ENCODE measurements around the gene CCDC86.

GRCh38 chr11:60825790-60826189, 16.1 kb upstream of the CCDC86 start:
- TF ChIP-seq POLR2AphosphoS5 (IDR thresholded peaks at IDR 0.05; ENCODE audit: low read depth, low read length) = no peak
- TF ChIP-seq EP300 (IDR thresholded peaks at IDR 0.05; ENCODE audit: borderline replicate concordance in 1 of 2, low read depth in 1 of 2, low read length in 1 of 2) = no peak
- no peak for TF ChIP-seq CTCF (IDR thresholded peaks at IDR 0.05)
- no peak for TF ChIP-seq YY1 (IDR thresholded peaks at IDR 0.05; ENCODE audit: low read depth)
- TF ChIP-seq RAD21 (IDR thresholded peaks at IDR 0.05; ENCODE audit: low read length) = no peak
- no peak for TF ChIP-seq TEAD4 (IDR thresholded peaks at IDR 0.05; ENCODE audit: borderline replicate concordance, insufficient read depth)
- no peak for TF ChIP-seq NFIC (IDR thresholded peaks at IDR 0.05; ENCODE audit: borderline replicate concordance)
- TF ChIP-seq REST (IDR thresholded peaks at IDR 0.05; ENCODE audit: low read depth, low read length) = no peak
- TF ChIP-seq FOXM1 (IDR thresholded peaks at IDR 0.05; ENCODE audit: low read depth) = no peak
- no peak for TF ChIP-seq USF1 (IDR thresholded peaks at IDR 0.05; ENCODE audit: borderline replicate concordance, low read depth)
- no peak for TF ChIP-seq ZBTB33 (IDR thresholded peaks at IDR 0.05; ENCODE audit: borderline replicate concordance, low read depth)
- no peak for TF ChIP-seq RCOR1 (IDR thresholded peaks at IDR 0.05; ENCODE audit: low read length)
- TF ChIP-seq GATA2 (CRISPR knock-in tag; IDR thresholded peaks at IDR 0.05) = no peak

Measured in SK-N-SH (cell line).